Sigmoid colon (tissue), 7 donors: ENCODE measurements around the gene FOXP1. TPM values are rescaled to one million over a fixed set of nuclear protein-coding genes. Genes with fewer than 3 reads are reported as not detected.

Source experiments
- DNase-seq: peaks from one replicate; pipeline ENCODE4 v3.0.0-alpha.2; 2019
- H3K27ac ChIP-seq, 4 donors: fragments of 200-600 bp; sonication (generic); one replicate each; pipeline ENCODE4 v1.5.1; 2016 to 2019; ENCODE audit warnings: mild to moderate bottlenecking in 1 of 4
- H3K27me3 ChIP-seq, 3 donors: fragments of 200-600 bp; sonication (generic); one replicate each; pipeline ENCODE4 v1.5.1; 2019; ENCODE audit warnings: mild to moderate bottlenecking in 1 of 3
- H3K36me3 ChIP-seq, 4 donors: fragments of 200-600 bp; sonication (generic); one replicate each; pipeline ENCODE4 v1.5.1; 2016 to 2019
- H3K4me1 ChIP-seq, 4 donors: fragments of 200-600 bp; sonication (generic); one replicate each; pipeline ENCODE4 v1.5.1; 2017 to 2019
- H3K4me3 ChIP-seq, 4 donors: fragments of 200-600 bp; sonication (generic); one replicate each; pipeline ENCODE4 v1.5.1; 2017 to 2019; ENCODE audit warnings: mild to moderate bottlenecking in 2 of 4, moderate library complexity in 1 of 4
- H3K9me3 ChIP-seq, 4 donors: fragments of 200-600 bp in 3 of 4; sonication (generic) in 3 of 4; one replicate each; pipeline versions ENCODE4 v1.5.1 to v1.6.1; 2013 to 2019
- EP300 ChIP-seq, 4 donors: sonication (generic); formaldehyde crosslinking; IDR thresholded peaks; one replicate each; pipeline ENCODE4 v1.6.1; 2017; ENCODE audit warnings: antibody characterized with exemption in 4 of 4
- POLR2A ChIP-seq, 2 donors: fragments of 450-650 bp; IDR thresholded peaks; one replicate each; pipeline ENCODE4 v1.6.1; 2016; ENCODE audit warnings: antibody characterized with exemption in 2 of 2, mild to moderate bottlenecking in 2 of 2, moderate library complexity in 2 of 2
- POLR2AphosphoS5 ChIP-seq, 4 donors: sonication (generic); formaldehyde crosslinking; IDR thresholded peaks; one replicate each; pipeline ENCODE4 v1.6.1; 2017; ENCODE audit warnings: antibody characterized with exemption in 4 of 4
- WGBS, 2 donors: extraction: QIAGEN DNeasy Blood & Tissue Kit; methylation state at CpG; one replicate each; pipeline ENCODE4 v1.1.7; 2013; 5-methylcytosine and 5-hydroxymethylcytosine counted together
- intact Hi-C: fragments of 100-400 bp; cut with DNase I; formaldehyde crosslinking; loops from one replicate; pipeline ENCODE4 v1.15.1; 2023
- polyA plus RNA-seq, 3 donors: library from polyadenylated mRNA; stranded (reverse); fragments of 200-250 nt; gene quantifications; one replicate each; pipeline ENCODE4 v1.2.3, GENCODE V29; 2013
- total RNA-seq, 4 donors: library from RNA; depleted of rRNA; stranded (reverse); fragments of >200 nt; gene quantifications; one replicate each; pipeline ENCODE4 v1.1.0, GENCODE V29; 2016
- TF ChIP-seq, protein P1 (sequence below), 4 experiments: fragments of 450-650 bp in 3 of 4; fragments of 200-600 bp in 1 of 4; IDR thresholded peaks; one replicate each; pipeline ENCODE4 v1.5.1; 2016 to 2019; ENCODE audit warnings: antibody characterized with exemption in 4 of 4, mild to moderate bottlenecking in 3 of 4, moderate library complexity in 2 of 4
- donor health status: healthy with polysubstance abuse.
- donor health status: Bipolar disorder and iron deficiency.
- donor health status: healthy.

The FOXP1 gene
- total and polyA plus RNA-seq, 7 donors = 13.8 to 232 (median 139) TPM

DNA sequence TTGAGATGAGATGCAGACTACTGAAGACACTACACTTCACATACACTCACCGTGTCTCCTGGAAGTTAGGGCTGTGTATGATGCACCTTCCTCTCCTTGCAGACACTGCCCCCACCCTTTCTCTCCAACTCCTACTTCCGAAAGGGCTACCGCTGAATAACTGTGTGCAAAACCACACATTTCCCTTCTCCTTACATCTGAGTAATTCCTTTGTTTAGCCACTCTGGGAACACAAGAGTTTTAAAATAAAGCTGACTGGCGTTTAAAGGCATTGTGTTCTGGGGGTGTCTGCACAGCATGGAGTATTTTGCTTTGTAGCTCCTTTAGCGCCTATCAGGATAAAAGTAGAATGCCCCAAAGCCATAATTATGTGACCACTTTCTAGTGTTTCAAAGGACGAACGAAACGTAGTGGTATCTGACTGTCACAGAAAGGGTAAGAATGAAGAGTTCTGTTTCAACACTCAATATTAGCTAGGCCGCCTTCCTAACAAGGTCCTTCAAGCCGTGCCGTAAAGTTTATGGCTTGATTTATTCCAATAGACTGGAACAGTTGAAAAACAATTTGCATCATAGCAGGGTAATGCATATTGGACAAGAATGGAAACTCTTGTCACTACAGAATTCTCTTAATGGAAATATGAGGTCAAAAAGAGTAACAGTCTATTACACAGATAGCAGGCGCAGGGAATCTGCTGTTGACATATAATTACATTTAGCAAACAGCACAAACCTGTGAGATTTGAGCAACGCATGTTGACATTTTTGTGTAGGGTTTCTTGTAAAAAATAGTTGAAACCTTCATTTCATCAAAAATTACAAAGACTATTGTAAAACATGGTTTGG, 619.9 kb downstream of the FOXP1 start:
- H3K27me3 ChIP-seq = no peaks in the 10 kb centered on the region
- TF ChIP-seq, protein P1, sequence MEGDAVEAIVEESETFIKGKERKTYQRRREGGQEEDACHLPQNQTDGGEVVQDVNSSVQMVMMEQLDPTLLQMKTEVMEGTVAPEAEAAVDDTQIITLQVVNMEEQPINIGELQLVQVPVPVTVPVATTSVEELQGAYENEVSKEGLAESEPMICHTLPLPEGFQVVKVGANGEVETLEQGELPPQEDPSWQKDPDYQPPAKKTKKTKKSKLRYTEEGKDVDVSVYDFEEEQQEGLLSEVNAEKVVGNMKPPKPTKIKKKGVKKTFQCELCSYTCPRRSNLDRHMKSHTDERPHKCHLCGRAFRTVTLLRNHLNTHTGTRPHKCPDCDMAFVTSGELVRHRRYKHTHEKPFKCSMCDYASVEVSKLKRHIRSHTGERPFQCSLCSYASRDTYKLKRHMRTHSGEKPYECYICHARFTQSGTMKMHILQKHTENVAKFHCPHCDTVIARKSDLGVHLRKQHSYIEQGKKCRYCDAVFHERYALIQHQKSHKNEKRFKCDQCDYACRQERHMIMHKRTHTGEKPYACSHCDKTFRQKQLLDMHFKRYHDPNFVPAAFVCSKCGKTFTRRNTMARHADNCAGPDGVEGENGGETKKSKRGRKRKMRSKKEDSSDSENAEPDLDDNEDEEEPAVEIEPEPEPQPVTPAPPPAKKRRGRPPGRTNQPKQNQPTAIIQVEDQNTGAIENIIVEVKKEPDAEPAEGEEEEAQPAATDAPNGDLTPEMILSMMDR (IDR thresholded peaks at IDR 0.05) = no peak
- TF ChIP-seq POLR2AphosphoS5 (IDR thresholded peaks at IDR 0.05) (no peak), POLR2A (IDR thresholded peaks at IDR 0.05) (no peak), EP300 (IDR thresholded peaks at IDR 0.05) (no peak)
- intact Hi-C loops = no loop called here
- peak overlapping the region in 3 of 4 donors; percentile 1 to 23 (median 19) for H3K27ac ChIP-seq
- 90 to 92% methylated on average over 13 of the region's 13 CpGs for WGBS, 2 donors
- peaks cover 0 to 18% (median 7%) of the 10 kb centered on the region in 4 donors for H3K4me1 ChIP-seq
- no peaks in the 10 kb centered on the region for H3K9me3 ChIP-seq
- no peak for DNase-seq
- no peak overlapping the region for H3K4me3 ChIP-seq
- peaks cover 11 to 92% (median 34%) of the 10 kb centered on the region in 4 donors for H3K36me3 ChIP-seq

DNA sequence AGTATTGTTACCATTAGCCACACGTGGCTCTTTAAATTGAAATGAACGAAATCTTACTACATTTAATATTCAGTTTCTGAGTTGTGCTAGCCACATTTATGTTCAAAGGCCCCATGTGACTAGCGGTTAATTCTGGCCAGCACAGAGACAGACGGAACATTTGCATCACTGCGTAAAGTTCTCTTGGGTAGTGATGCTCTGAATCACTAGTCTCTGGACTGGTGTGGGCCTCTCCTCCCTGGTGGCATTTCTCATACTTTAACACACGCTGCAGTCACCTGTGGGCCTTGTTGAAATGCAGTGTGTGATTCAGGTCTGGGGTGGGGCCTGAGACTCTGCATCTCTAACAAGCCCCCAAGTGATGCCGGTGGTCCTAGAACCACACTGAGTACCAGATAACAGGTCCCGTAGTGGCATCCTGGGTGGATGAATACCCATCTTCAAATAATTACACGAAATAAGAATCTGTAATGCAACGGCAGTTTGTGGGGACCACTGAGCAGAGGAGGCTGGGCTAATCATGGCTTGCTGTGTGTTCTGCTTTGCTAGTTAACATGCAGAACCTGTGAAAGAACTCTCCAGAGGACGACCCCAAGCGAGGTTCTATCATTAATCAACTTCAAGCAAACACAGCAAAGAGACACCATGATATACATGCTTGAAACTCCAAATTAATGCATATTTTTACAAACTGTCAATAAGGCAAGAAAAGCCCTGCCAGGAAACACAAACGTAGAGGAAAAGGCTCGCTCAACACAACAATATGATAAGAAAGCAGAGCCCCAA, 623.8 kb downstream of the FOXP1 start:
- 95% methylated on average over 14 of the region's 14 CpGs for WGBS, 2 donors
- peaks cover 0 to 26% (median 23%) of the 10 kb centered on the region in 4 donors for H3K4me1 ChIP-seq
- no peak for DNase-seq
- no peak overlapping the region for H3K4me3 ChIP-seq
- intact Hi-C loops = loop anchor here (10.0 kb wide), 1 partner anchor 695 kb away; no protein-coding TSS in a partner anchor
- H3K27ac ChIP-seq = no peak overlapping the region
- H3K9me3 ChIP-seq = no peaks in the 10 kb centered on the region
- H3K36me3 ChIP-seq = peaks cover 0 to 71% (median 25%) of the 10 kb centered on the region in 4 donors
- no peaks in the 10 kb centered on the region for H3K27me3 ChIP-seq
- TF ChIP-seq EP300 (IDR thresholded peaks at IDR 0.05) (no peak), POLR2A (IDR thresholded peaks at IDR 0.05) (no peak), POLR2AphosphoS5 (IDR thresholded peaks at IDR 0.05) (no peak)
- TF ChIP-seq, protein P1 (IDR thresholded peaks at IDR 0.05) = no peak

DNA sequence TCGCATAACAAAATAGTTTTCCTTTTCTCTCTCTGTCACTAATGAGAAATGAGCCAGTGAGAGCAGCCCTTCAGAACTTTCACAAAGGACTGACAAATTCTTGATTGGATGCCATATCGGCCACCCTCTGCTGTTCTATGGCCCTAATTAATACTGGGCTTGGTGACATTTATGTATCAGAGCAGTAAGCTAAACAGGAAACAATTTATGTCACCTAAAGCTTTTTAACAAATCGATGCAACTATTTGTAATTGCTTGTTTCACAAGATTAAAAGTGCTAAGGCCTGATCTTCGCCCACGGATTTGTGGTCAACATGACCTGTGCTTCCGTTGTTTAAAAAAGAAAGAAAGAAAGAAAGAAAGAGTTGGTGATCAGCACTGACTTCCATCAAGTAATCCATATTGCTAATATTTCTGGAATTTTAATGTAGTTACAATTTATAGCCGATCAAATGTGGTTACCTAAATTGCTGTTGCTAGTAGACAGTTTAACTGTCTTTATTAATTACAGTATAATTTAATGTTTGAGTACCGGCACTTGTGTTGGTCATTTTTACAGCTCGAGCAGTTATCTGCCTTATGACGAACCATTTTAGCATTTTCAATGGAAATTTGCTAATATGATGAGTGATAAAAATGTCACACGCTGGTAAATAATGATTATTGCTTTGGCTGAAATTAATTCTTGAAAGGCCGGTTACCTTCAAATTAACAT, 631.3 kb downstream of the FOXP1 start:
- Histone ChIP-seq H3K4me1 (peaks cover 0 to 18% (median 12%) of the 10 kb centered on the region in 4 donors), H3K27ac (no peak overlapping the region), H3K36me3 (no peaks in the 10 kb centered on the region), H3K9me3 (no peaks in the 10 kb centered on the region), H3K27me3 (no peaks in the 10 kb centered on the region), H3K4me3 (no peak overlapping the region)
- no peak for DNase-seq
- TF ChIP-seq EP300 (IDR thresholded peaks at IDR 0.05) (no peak), POLR2AphosphoS5 (IDR thresholded peaks at IDR 0.05) (peak in 1 of 4 donors; percentile 35), POLR2A (IDR thresholded peaks at IDR 0.05) (no peak)
- TF ChIP-seq, protein P1 (IDR thresholded peaks at IDR 0.05) = no peak
- intact Hi-C loops = loop anchor here (10.0 kb wide), 1 partner anchor 703 kb away; no protein-coding TSS in a partner anchor
- 82 to 84% methylated on average over 12 of the region's 12 CpGs for WGBS, 2 donors

DNA sequence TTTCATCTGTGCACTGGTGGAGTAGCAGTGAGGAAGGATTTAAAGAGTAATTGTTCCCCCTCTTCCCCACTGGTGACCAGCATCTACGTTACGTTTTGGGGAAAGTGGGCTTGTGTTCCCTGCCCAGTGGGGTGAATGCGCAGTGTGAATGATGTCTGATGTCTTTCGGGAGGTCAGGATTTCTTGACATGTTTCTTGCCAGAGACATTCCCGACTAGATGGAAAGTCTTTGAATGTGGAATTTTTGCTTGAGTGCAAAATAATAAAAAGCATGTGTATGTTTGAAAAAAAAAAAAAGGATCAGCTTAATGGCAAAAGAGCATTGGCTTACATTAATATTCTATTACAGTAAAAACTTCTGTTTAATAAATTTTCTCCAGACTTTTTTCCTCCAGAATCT, 632.2 kb downstream of the FOXP1 start:
- Histone ChIP-seq H3K9me3 (no peaks in the 10 kb centered on the region), H3K27me3 (no peaks in the 10 kb centered on the region), H3K4me1 (peaks cover 0 to 13% (median 8%) of the 10 kb centered on the region in 4 donors), H3K27ac (no peak overlapping the region), H3K4me3 (no peak overlapping the region), H3K36me3 (no peaks in the 10 kb centered on the region)
- no peak for DNase-seq
- WGBS, 2 donors = 73 to 81% methylated on average over 5 of the region's 5 CpGs
- TF ChIP-seq POLR2AphosphoS5 (IDR thresholded peaks at IDR 0.05) = peak in 2 of 4 donors; percentile 21 to 38
- TF ChIP-seq, protein P1 (IDR thresholded peaks at IDR 0.05) = no peak
- intact Hi-C loops = loop anchor here (10.0 kb wide), 1 partner anchor 703 kb away; no protein-coding TSS in a partner anchor
